HG03039 (cell line): Measurements from ENCODE around the gene CEMP1.
"Not testable (repeated sequence)": the region's sequence is repeated elsewhere in the genome, so short reads cannot be mapped to it uniquely, and the experiment has no call there.

Experiments
- ATAC-seq: cut with Tn5 transposase; IDR thresholded peaks from one replicate; pipeline ENCODE4 v1.9.1; 2021; ENCODE audit warnings: mild to moderate bottlenecking, moderate library complexity; ENCODE audit not compliant: unreplicated experiment

Gene CEMP1

GRCh38 chr16:2531371-2531695, at the start of gene CEMP1:
CEMP1 (minus strand) TSS chr16:2531408; CDS start chr16:2531073, 335 bp downstream.
- no peak for ATAC-seq

- not testable (repeated sequence) for ATAC-seq
Measured at GRCh38 chr16:2580818-2581217, 49.6 kb upstream of the CEMP1 start.

GRCh38 chr16:2580143-2580542, 48.9 kb upstream of the CEMP1 start:
- not testable (repeated sequence) for ATAC-seq

GRCh38 chr16:2578905-2579304, 47.7 kb upstream of the CEMP1 start:
- not testable (repeated sequence) for ATAC-seq

GRCh38 chr16:2577044-2577443, 45.8 kb upstream of the CEMP1 start:
- not testable (repeated sequence) for ATAC-seq

GRCh38 chr16:2575839-2576238, 44.6 kb upstream of the CEMP1 start:
- not testable (repeated sequence) for ATAC-seq

GRCh38 chr16:2572704-2573103, 41.5 kb upstream of the CEMP1 start:
- ATAC-seq = not testable (repeated sequence)

- ATAC-seq = not testable (repeated sequence)
Measured at GRCh38 chr16:2568573-2568972, 37.4 kb upstream of the CEMP1 start.

- not testable (repeated sequence) for ATAC-seq
Measured at GRCh38 chr16:2567506-2567905, 36.3 kb upstream of the CEMP1 start.

GRCh38 chr16:2560798-2561133, 29.6 kb upstream of the CEMP1 start:
- not testable (repeated sequence) for ATAC-seq

GRCh38 chr16:2560131-2560797, 29.1 kb upstream of the CEMP1 start:
- not testable (repeated sequence) for ATAC-seq

GRCh38 chr16:2557150-2557549, 25.9 kb upstream of the CEMP1 start:
- ATAC-seq = not testable (repeated sequence)

GRCh38 chr16:2554709-2555425, 23.7 kb upstream of the CEMP1 start:
- ATAC-seq = not testable (repeated sequence)

GRCh38 chr16:2551420-2551889, 20.2 kb upstream of the CEMP1 start:
- ATAC-seq = not testable (repeated sequence)

- ATAC-seq = not testable (repeated sequence)
Measured at GRCh38 chr16:2550283-2550878, 19.2 kb upstream of the CEMP1 start.

GRCh38 chr16:2543771-2544170, 12.6 kb upstream of the CEMP1 start:
- not testable (repeated sequence) for ATAC-seq

GRCh38 chr16:2541409-2541808, 10.2 kb upstream of the CEMP1 start:
- ATAC-seq = not testable (repeated sequence)

- ATAC-seq = not testable (repeated sequence)
Measured at GRCh38 chr16:2540912-2541311, 9.7 kb upstream of the CEMP1 start.

GRCh38 chr16:2539845-2540458, 8.7 kb upstream of the CEMP1 start:
- not testable (repeated sequence) for ATAC-seq

- not testable (repeated sequence) for ATAC-seq
Measured at GRCh38 chr16:2539192-2539844, 8.1 kb upstream of the CEMP1 start.
